Measurements from ENCODE around the gene FUT1.

The FUT1 gene

GRCh38 chr19:48715681-48716171 lies 36.7 kb downstream of the FUT1 start:
- DNase-seq (ENCODE audit: low spot score) = no peak

- DNase-seq (ENCODE audit: low spot score) = no peak
These were observed 37.4 kb downstream of the FUT1 start for GRCh38 chr19:48714759-48715675.

GRCh38 chr19:48713864-48714755 lies 38.3 kb downstream of the FUT1 start:
- peak; percentile 100 for DNase-seq (ENCODE audit: low spot score)

DNA sequence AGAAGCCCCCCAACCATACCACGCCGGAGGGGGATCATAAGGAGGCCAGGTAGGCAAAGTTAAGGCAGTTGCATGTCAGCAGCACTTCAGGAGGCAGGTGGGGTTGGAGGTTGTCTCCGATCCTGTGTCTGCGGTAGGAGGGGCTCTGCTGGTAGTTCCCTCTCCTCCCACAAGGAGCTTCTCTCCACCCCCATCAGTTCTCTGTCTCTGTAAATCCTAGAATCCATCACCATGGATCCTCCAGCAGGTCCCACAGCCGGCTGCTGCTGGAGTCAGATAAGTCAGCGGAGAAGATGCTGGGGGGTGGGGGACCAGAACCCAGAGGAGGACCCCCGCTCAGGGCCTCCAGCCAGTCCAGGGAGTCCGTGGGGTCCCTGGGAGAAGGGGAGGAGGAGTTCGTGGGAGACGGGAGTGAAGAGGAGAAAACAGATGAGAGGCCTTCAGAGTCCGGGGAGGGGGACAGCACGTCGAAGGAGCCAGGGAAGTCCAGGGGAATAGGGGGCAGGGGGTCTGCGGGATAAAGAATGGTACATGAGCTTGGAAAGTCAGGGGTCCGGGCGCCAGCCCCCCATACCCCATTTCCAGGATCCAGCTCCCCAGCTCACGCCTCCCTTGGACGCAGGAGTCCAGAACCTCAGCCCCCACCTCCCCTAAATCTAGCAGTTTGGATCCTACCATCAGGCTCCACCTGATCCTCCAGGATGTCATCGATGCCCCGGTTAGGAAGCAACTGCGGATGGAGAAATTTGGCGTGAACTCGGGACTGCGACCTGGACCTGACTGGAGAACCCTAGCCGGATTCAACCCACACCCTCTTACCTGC lies 39.2 kb downstream of the FUT1 start:
- DNase-seq (ENCODE audit: low spot score) = no peak

- DNase-seq (ENCODE audit: low spot score) = no peak
These were observed 41.3 kb downstream of the FUT1 start for GRCh38 chr19:48711106-48711662.

DNA sequence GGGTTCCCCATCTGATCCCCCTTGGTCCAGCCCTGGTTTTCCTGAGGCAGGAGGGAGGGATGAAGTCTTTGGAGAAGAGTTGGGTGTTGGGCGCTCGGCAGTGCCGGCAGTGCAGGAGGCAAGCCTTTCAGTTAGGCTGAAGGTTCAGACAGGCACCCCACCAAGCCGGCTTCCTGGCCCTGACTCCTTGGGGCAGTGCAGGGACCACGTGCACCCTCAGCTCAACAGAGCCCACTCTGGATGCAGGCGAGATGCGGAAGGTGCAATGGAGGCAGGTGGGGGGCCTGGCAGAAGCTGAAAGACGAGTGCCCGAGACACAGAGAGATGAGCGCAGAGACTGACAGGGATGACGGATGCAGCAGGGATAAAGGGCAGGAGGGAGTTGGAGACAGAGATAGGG lies 44.0 kb downstream of the FUT1 start:
- DNase-seq (ENCODE audit: low spot score) = no peak

- DNase-seq (ENCODE audit: low spot score) = no peak
These were observed 47.0 kb downstream of the FUT1 start for GRCh38 chr19:48705431-48705830.

DNA sequence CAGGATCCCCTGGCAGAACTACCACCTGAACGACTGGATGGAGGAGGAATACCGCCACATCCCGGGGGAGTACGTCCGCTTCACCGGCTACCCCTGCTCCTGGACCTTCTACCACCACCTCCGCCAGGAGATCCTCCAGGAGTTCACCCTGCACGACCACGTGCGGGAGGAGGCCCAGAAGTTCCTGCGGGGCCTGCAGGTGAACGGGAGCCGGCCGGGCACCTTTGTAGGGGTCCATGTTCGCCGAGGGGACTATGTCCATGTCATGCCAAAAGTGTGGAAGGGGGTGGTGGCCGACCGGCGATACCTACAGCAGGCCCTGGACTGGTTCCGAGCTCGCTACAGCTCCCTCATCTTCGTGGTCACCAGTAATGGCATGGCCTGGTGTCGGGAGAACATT lies 49.1 kb downstream of the FUT1 start:
- DNase-seq (ENCODE audit: low spot score) = no peak

DNA sequence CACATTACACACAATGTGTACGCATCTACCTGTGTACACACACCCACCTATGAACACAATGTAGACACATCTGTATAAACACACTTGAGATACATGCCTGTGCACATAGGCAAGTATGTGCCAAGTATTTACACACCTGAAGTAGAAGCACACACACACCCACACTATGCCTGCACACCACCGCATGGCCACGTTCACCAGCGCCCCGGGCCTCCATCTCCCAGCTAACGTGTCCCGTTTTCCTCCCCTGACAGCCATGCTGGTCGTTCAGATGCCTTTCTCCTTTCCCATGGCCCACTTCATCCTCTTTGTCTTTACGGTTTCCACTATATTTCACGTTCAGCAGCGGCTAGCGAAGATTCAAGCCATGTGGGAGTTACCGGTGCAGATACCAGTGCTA lies 49.7 kb downstream of the FUT1 start:
- DNase-seq (ENCODE audit: low spot score) = no peak

DNA sequence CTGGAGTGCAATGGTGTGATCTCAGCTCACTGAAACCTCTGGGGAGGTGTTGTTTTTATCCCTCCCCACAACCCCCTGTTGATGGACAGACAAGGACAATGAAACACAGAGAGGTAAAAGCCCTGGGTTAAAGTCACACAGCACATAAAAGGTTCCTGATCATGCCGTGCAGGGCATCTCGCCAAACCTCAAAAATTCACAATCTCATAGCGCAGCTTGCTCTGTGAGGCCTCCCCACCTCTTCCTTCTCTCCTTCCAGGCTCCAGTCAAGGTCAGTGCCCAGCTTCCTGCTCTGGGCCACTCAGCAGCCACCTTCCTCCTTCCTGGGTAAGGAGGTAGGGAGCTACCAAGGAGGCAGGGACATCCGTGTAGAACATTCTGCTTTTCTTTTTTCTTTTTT lies 54.4 kb downstream of the FUT1 start:
- peak; percentile 67 for DNase-seq (ENCODE audit: low spot score)

Measured in AG08396 (cell line).